H9 (cell line): Measurements from ENCODE around the gene LIG4. TPM values are rescaled to one million over a fixed set of nuclear protein-coding genes. Genes with fewer than 3 reads are reported as not detected.

Experiments
- DNase-seq: peaks from one replicate; pipeline ENCODE4 v3.0.0-alpha.2; 2017
- H2AFZ ChIP-seq: one replicate; pipeline ENCODE4 v1.6.1; 2013; ENCODE audit warnings: mild to moderate bottlenecking, low read length, control low read depth, moderate library complexity
- H2AK5ac ChIP-seq: 2 replicates; pipeline ENCODE4 v1.6.1; 2013; ENCODE audit warnings: low read length, control low read depth, mixed read lengths; ENCODE audit not compliant: insufficient read length
- H2BK120ac ChIP-seq: one replicate; pipeline ENCODE4 v1.6.1; 2013; ENCODE audit warnings: low read depth, mild to moderate bottlenecking, low read length, control low read depth, inconsistent platforms; ENCODE audit not compliant: poor library complexity, severe bottlenecking
- H2BK12ac ChIP-seq: 2 replicates; pipeline ENCODE4 v1.6.1; 2013; ENCODE audit warnings: low read length, control low read depth, mixed read lengths, low read depth; ENCODE audit not compliant: insufficient read length
- H2BK15ac ChIP-seq: 2 replicates; pipeline ENCODE4 v1.6.1; 2013; ENCODE audit warnings: low read depth, low read length, control low read depth
- H2BK20ac ChIP-seq: one replicate; pipeline ENCODE4 v1.6.1; 2013; ENCODE audit warnings: low read depth, mild to moderate bottlenecking, low read length, control low read depth, inconsistent platforms; ENCODE audit not compliant: poor library complexity, severe bottlenecking
- H2BK5ac ChIP-seq: 2 replicates; pipeline ENCODE4 v1.6.1; 2013; ENCODE audit warnings: low read length, control low read depth, mixed read lengths; ENCODE audit not compliant: insufficient read length
- H3K14ac ChIP-seq: 2 replicates; pipeline ENCODE4 v1.6.1; 2013; ENCODE audit warnings: low read length, control low read depth; ENCODE audit not compliant: insufficient read depth
- H3K18ac ChIP-seq: 2 replicates; pipeline ENCODE4 v1.6.1; 2013; ENCODE audit warnings: low read depth, mild to moderate bottlenecking, mixed read lengths, low read length, control low read depth; ENCODE audit not compliant: insufficient read length
- H3K23ac ChIP-seq: 2 replicates; pipeline ENCODE4 v1.6.1; 2013; ENCODE audit warnings: low read length, control low read depth, mixed read lengths, low read depth; ENCODE audit not compliant: insufficient read length
- H3K23me2 ChIP-seq: 2 replicates; pipeline ENCODE4 v1.6.1; 2013; ENCODE audit warnings: low read depth, mild to moderate bottlenecking, mixed read lengths, low read length, control low read depth; ENCODE audit not compliant: insufficient read length, poor library complexity, severe bottlenecking
- H3K27ac ChIP-seq: 2 replicates; pipeline ENCODE4 v1.5.1; 2013; ENCODE audit warnings: low read length, control low read depth, mixed read lengths, low read depth; ENCODE audit not compliant: insufficient read length
- H3K27me3 ChIP-seq: 2 replicates; pipeline ENCODE4 v1.6.1; 2013; ENCODE audit warnings: low read length, control low read depth, inconsistent platforms; ENCODE audit not compliant: insufficient read depth
- H3K4ac ChIP-seq: 2 replicates; pipeline ENCODE4 v1.6.1; 2013; ENCODE audit warnings: low read depth, mild to moderate bottlenecking, control low read depth, inconsistent platforms, low read length, moderate library complexity
- H3K4me1 ChIP-seq: 2 replicates; pipeline ENCODE4 v1.6.1; 2013; ENCODE audit warnings: low read length, control low read depth, inconsistent platforms; ENCODE audit not compliant: insufficient read depth
- H3K4me2 ChIP-seq: 2 replicates; pipeline ENCODE4 v1.6.1; 2013; ENCODE audit warnings: low read length, control low read depth, mixed read lengths; ENCODE audit not compliant: insufficient read length, insufficient read depth
- H3K56ac ChIP-seq: 2 replicates; pipeline ENCODE4 v1.6.1; 2013; ENCODE audit warnings: low read depth, mild to moderate bottlenecking, mixed read lengths, low read length, control low read depth; ENCODE audit not compliant: insufficient read length
- H3K79me1 ChIP-seq: 2 replicates; pipeline ENCODE4 v1.6.1; 2013; ENCODE audit warnings: low read depth, mild to moderate bottlenecking, moderate library complexity, low read length, control low read depth, inconsistent platforms; ENCODE audit not compliant: insufficient read depth, poor library complexity, severe bottlenecking
- H3K79me2 ChIP-seq: 2 replicates; pipeline ENCODE4 v1.6.1; 2013; ENCODE audit warnings: low read length, control low read depth, inconsistent platforms; ENCODE audit not compliant: insufficient read depth
- H3K9ac ChIP-seq: 2 replicates; pipeline ENCODE4 v1.6.1; 2013; ENCODE audit warnings: low read length, control low read depth, mixed read lengths; ENCODE audit not compliant: insufficient read length; ENCODE audit errors: extremely low read depth
- H3K9me3 ChIP-seq: one replicate; pipeline ENCODE4 v1.6.1; 2013; ENCODE audit warnings: low read depth, low read length, inconsistent platforms; ENCODE audit not compliant: control insufficient read depth
- H3T11ph ChIP-seq: one replicate; pipeline ENCODE4 v1.6.1; 2013; ENCODE audit warnings: mild to moderate bottlenecking, low read length, control low read depth, inconsistent platforms
- H4K20me1 ChIP-seq: one replicate; pipeline ENCODE4 v1.6.1; 2013; ENCODE audit not compliant: control insufficient read depth, insufficient read length, insufficient read depth
- H4K5ac ChIP-seq: 2 replicates; pipeline ENCODE4 v1.6.1; 2013; ENCODE audit warnings: low read depth, mild to moderate bottlenecking, mixed read lengths, low read length, control low read depth; ENCODE audit not compliant: insufficient read length
- H4K8ac ChIP-seq: replicated peaks from 2 replicates; pipeline ENCODE4 v1.6.1; 2013; ENCODE audit warnings: low read length, control low read depth, mixed read lengths, low read depth; ENCODE audit not compliant: insufficient read length
- H4K91ac ChIP-seq: 2 replicates; pipeline ENCODE4 v1.6.1; 2013; ENCODE audit warnings: low read depth, mild to moderate bottlenecking, moderate library complexity, mixed read lengths, low read length, control low read depth; ENCODE audit not compliant: insufficient read length
- H3K27ac Mint-ChIP-seq, 3 experiments: 2 replicates in 2 of 3; 3 replicates in 1 of 3; pipeline ENCODE4 v1.8.0; 2020 to 2021; ENCODE audit warnings: mixed read lengths in 3 of 3, mild to moderate bottlenecking in 1 of 3, moderate library complexity in 1 of 3
- H3K27me3 Mint-ChIP-seq: 2 replicates; pipeline ENCODE4 v1.8.0; 2021; ENCODE audit warnings: low read depth, mild to moderate bottlenecking, moderate library complexity, mixed read lengths
- H3K36me3 Mint-ChIP-seq, 3 experiments: 2 replicates in 2 of 3; 3 replicates in 1 of 3; pipeline ENCODE4 v1.8.0; 2020 to 2021; ENCODE audit warnings: low read depth in 3 of 3, mixed read lengths in 3 of 3; ENCODE audit not compliant: insufficient read depth in 1 of 3
- H3K4me1 Mint-ChIP-seq, 2 experiments: 2 replicates each; pipeline ENCODE4 v1.8.0; 2020; ENCODE audit warnings: mixed read lengths in 2 of 2
- H3K4me3 Mint-ChIP-seq, 2 experiments: 2 replicates in 1 of 2; 3 replicates in 1 of 2; pipeline ENCODE4 v1.8.0; 2020 to 2021; ENCODE audit warnings: mild to moderate bottlenecking in 2 of 2, mixed read lengths in 2 of 2, moderate library complexity in 1 of 2
- H3K9me3 Mint-ChIP-seq, 2 experiments: 2 replicates in 1 of 2; 3 replicates in 1 of 2; pipeline ENCODE4 v1.8.0; 2020; ENCODE audit warnings: mild to moderate bottlenecking in 2 of 2, mixed read lengths in 2 of 2, moderate library complexity in 1 of 2
- WGBS: extraction: QIAGEN DNeasy Blood & Tissue Kit; methylation state at CpG from one replicate; pipeline ENCODE4 v1.1.7; 2013; ENCODE audit warnings: missing lambda C conversion rate, low lambda C conversion rate, mixed read lengths; ENCODE audit not compliant: insufficient read length; ENCODE audit errors: extremely low coverage; 5-methylcytosine and 5-hydroxymethylcytosine counted together
- total RNA-seq: library from RNA; stranded (reverse); gene quantifications from 2 replicates; pipeline ENCODE4 v1.2.1, GENCODE V29; 2021
- TF ChIP-seq, protein P1 (sequence below): fragments of 200-600 bp; sonication (generic); conservative IDR thresholded peaks from 3 replicates; pipeline ENCODE4 v1.8.0; 2021; ENCODE audit warnings: antibody characterized with exemption, mild to moderate bottlenecking

The LIG4 gene
- total RNA-seq, 1 experiment from 2014 or later, result 5.6 TPM

GRCh38 chr13:108220041-108220440 lies 4.7 kb upstream of the LIG4 start:
- Histone ChIP-seq H2AFZ (no peak overlapping the region), H2BK15ac (no peak overlapping the region), H3K56ac (no peak overlapping the region), H2AK5ac (no peak overlapping the region), H4K91ac (no peak overlapping the region), H4K8ac (no peak overlapping the region), H2BK5ac (no peak overlapping the region), H3K9ac (no peak overlapping the region), H3K27ac (no peak overlapping the region), H2BK120ac (no peak overlapping the region), H2BK12ac (no peak overlapping the region), H3K4ac (no peak overlapping the region), H3K9me3 (no peaks in the 10 kb centered on the region), H3K14ac (no peak overlapping the region), H4K5ac (no peak overlapping the region), H4K20me1 (no peaks in the 10 kb centered on the region), H3K4me1 (no peaks in the 10 kb centered on the region), H3K23ac (no peak overlapping the region), H3T11ph (no peak overlapping the region), H3K4me2 (no peak overlapping the region), H3K79me2 (peaks cover 6% of the 10 kb centered on the region; the same call in 1 of the 2 replicates), H3K23me2 (peaks cover 3% of the 10 kb centered on the region), H3K79me1 (peaks cover 3% of the 10 kb centered on the region), H3K27me3 (no peaks in the 10 kb centered on the region), H3K18ac (no peak overlapping the region), H2BK20ac (no peak overlapping the region)
- no peaks in the 10 kb centered on the region for H3K27me3 Mint-ChIP-seq
- TF ChIP-seq, protein P1, sequence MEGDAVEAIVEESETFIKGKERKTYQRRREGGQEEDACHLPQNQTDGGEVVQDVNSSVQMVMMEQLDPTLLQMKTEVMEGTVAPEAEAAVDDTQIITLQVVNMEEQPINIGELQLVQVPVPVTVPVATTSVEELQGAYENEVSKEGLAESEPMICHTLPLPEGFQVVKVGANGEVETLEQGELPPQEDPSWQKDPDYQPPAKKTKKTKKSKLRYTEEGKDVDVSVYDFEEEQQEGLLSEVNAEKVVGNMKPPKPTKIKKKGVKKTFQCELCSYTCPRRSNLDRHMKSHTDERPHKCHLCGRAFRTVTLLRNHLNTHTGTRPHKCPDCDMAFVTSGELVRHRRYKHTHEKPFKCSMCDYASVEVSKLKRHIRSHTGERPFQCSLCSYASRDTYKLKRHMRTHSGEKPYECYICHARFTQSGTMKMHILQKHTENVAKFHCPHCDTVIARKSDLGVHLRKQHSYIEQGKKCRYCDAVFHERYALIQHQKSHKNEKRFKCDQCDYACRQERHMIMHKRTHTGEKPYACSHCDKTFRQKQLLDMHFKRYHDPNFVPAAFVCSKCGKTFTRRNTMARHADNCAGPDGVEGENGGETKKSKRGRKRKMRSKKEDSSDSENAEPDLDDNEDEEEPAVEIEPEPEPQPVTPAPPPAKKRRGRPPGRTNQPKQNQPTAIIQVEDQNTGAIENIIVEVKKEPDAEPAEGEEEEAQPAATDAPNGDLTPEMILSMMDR, result no peak
- peak overlapping the region; percentile 35 to 88; a peak in 2 of 5 replicates for H3K4me3 Mint-ChIP-seq
- H3K4me1 Mint-ChIP-seq, result peaks cover 12 to 21% of the 10 kb centered on the region in 2 experiments
- no peaks in the 10 kb centered on the region for H3K9me3 Mint-ChIP-seq
- no peaks in the 10 kb centered on the region for H3K36me3 Mint-ChIP-seq
- no CpG with 5 or more reads among the region's 1 CpG for WGBS
- no peak overlapping the region for H3K27ac Mint-ChIP-seq
- DNase-seq, result no peak
